CD4-positive, alpha-beta T cell treated with Interleukin-6 for 4 hours (primary cell): Measurements from ENCODE around the gene TSKU.
A peak's percentile ranks its signal among the peaks of the same experiment; 100 is the strongest.

ENCODE experiments used
- DNase-seq: peaks from one replicate; pipeline ENCODE4 v3.0.0-alpha.2; 2020; ENCODE audit warnings: mixed read lengths

The TSKU gene

GRCh38 chr11:76752321-76753143, 30.6 kb upstream of the TSKU start:
- DNase-seq, result no peak

GRCh38 chr11:76753449-76753848, 29.7 kb upstream of the TSKU start:
- DNase-seq, result no peak

- DNase-seq, result no peak
Observed at GRCh38 chr11:76753950-76754349, 29.2 kb upstream of the TSKU start.

GRCh38 chr11:76756341-76756741, 26.8 kb upstream of the TSKU start:
- DNase-seq, result no peak

GRCh38 chr11:76758311-76758710, 24.8 kb upstream of the TSKU start:
- DNase-seq, result no peak

- DNase-seq, result no peak
Observed at GRCh38 chr11:76759092-76759491, 24.1 kb upstream of the TSKU start.

GRCh38 chr11:76759517-76759916, 23.6 kb upstream of the TSKU start:
- DNase-seq, result no peak

GRCh38 chr11:76760236-76760635, 22.9 kb upstream of the TSKU start:
- no peak for DNase-seq

GRCh38 chr11:76761718-76762355, 21.3 kb upstream of the TSKU start:
- DNase-seq, result no peak

- no peak for DNase-seq
Observed at GRCh38 chr11:76762356-76762752, 20.8 kb upstream of the TSKU start.

GRCh38 chr11:76762867-76763572, 20.1 kb upstream of the TSKU start:
- no peak for DNase-seq

- no peak for DNase-seq
Observed at GRCh38 chr11:76763573-76764346, 19.4 kb upstream of the TSKU start.

GRCh38 chr11:76764941-76765665, 18.1 kb upstream of the TSKU start:
- no peak for DNase-seq

GRCh38 chr11:76765863-76766350, 17.2 kb upstream of the TSKU start:
- no peak for DNase-seq

- no peak for DNase-seq
Observed at GRCh38 chr11:76766521-76766920, 16.6 kb upstream of the TSKU start.

GRCh38 chr11:76767659-76768058, 15.5 kb upstream of the TSKU start:
- DNase-seq, result no peak

GRCh38 chr11:76768088-76768908, 14.9 kb upstream of the TSKU start:
- DNase-seq, result peak; percentile 19

GRCh38 chr11:76768909-76769560, 14.1 kb upstream of the TSKU start:
- DNase-seq, result no peak

- no peak for DNase-seq
Observed at GRCh38 chr11:76769645-76770586, 13.2 kb upstream of the TSKU start.
